ENCODE data around the gene PRKACB.

DNA sequence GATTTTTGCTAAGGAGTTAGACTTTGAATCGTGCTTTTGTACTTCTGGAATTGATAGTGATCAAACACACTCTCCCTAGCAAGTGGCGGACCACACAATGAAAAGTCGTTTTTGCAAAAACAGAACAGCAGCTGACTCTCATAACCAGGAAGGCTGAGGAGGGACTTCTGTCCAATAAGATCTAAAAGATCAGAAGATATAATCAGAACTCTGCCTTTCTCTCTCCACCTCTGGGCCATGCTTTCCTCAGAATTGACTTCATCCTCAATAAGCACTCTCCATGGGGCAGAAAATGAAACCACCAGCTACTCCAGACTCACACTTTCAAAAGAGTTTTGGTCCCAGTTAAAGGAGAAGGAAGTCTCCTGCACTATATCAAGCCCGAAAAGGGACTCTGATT lies 102.1 kb downstream of the PRKACB start:
- TF ChIP-seq CTCF (IDR thresholded peaks at IDR 0.05; ENCODE audit: insufficient read depth, low read depth, low read length) (no peak), EZH2 (IDR thresholded peaks at IDR 0.05; ENCODE audit: insufficient read depth, low read length) (no peak)
